Endothelial cell of umbilical vein (primary cell): ENCODE measurements around the gene UNC5B. TPM values are rescaled to one million over a fixed set of nuclear protein-coding genes. Genes with fewer than 3 reads are reported as not detected.

Source experiments
- BruUV-seq: library from RNA; stranded (reverse); fragments of 400-500 nt; replicated peaks from 2 replicates; lab custom pipeline; 2021; lab: Mats Ljungman, UMichigan
- CTCF ChIA-PET: fragments of 300-600, 350-600 bp; sonication (Branson Sonifier 250); formaldehyde crosslinking; loops from one replicate; lab custom pipeline; 2021; ENCODE audit warnings: antibody characterized with exemption, inconsistent platforms; lab: Charles Lee
- POLR2A ChIA-PET: fragments of 300-600, 350-600 bp; sonication (Branson Sonifier 250); formaldehyde crosslinking; loops from one replicate; lab custom pipeline; 2021; ENCODE audit warnings: antibody characterized with exemption, inconsistent platforms; lab: Charles Lee
- DNase-seq: peaks from one replicate; pipeline ENCODE4 v3.0.0-alpha.2; 2011; ENCODE audit warnings: low read depth, low spot score
- FAIRE-seq: peaks from 2 replicates; lab custom pipeline; 2011; peaks lifted over from hg19 to GRCh38; lab: Jason Lieb, UNC
- H2AFZ ChIP-seq: 2 replicates; pipeline ENCODE4 v1.6.0; 2012; ENCODE audit warnings: low read depth, low read length, control low read depth, inconsistent platforms
- H3K27ac ChIP-seq: 2 replicates; pipeline ENCODE4 v1.5.1; 2011; ENCODE audit warnings: low read depth, mild to moderate bottlenecking, control low read depth, low read length, moderate library complexity; ENCODE audit not compliant: insufficient read depth
- H3K27me3 ChIP-seq, 2 experiments: 2 replicates each; pipeline versions ENCODE4 v1.6.0 to v1.6.1; 2011; ENCODE audit warnings: low read length in 2 of 2, mixed read lengths in 1 of 2; ENCODE audit not compliant: control insufficient read depth in 2 of 2, insufficient read depth in 2 of 2
- H3K36me3 ChIP-seq, 2 experiments: 2 replicates in 1 of 2; 3 replicates in 1 of 2; pipeline ENCODE4 v1.5.1; 2011; ENCODE audit warnings: low read length in 2 of 2, mild to moderate bottlenecking in 1 of 2, moderate library complexity in 1 of 2; ENCODE audit not compliant: control insufficient read depth in 2 of 2, insufficient read depth in 2 of 2; ENCODE audit errors: extremely low read depth in 1 of 2
- H3K4me1 ChIP-seq: 3 replicates; pipeline ENCODE4 v1.5.1; 2011; ENCODE audit warnings: mild to moderate bottlenecking, low read length; ENCODE audit not compliant: control insufficient read depth, insufficient read depth; ENCODE audit errors: extremely low read depth
- H3K4me2 ChIP-seq: 2 replicates; pipeline ENCODE4 v1.6.1; 2011; ENCODE audit warnings: low read length, control low read depth, mixed read lengths; ENCODE audit not compliant: insufficient read depth
- H3K4me3 ChIP-seq, 3 experiments: fragments of 200-600 bp in 1 of 3; sonication (generic), shearing (Covaris generic) in 1 of 3; replicated peaks in 1 of 3; 2 replicates each; pipeline ENCODE4 v1.5.1; 2011 to 2016; ENCODE audit warnings: control low read depth in 3 of 3, low read length in 3 of 3, mild to moderate bottlenecking in 2 of 3, inconsistent platforms in 1 of 3, low read depth in 1 of 3, moderate library complexity in 1 of 3; ENCODE audit not compliant: insufficient read depth in 1 of 3
- H3K79me2 ChIP-seq: 2 replicates; pipeline ENCODE4 v1.6.0; 2012; ENCODE audit warnings: low read length, inconsistent platforms; ENCODE audit not compliant: control insufficient read depth, insufficient read depth
- H3K9ac ChIP-seq: replicated peaks from 2 replicates; pipeline ENCODE3; 2011; ENCODE audit warnings: low read length, control low read depth; ENCODE audit not compliant: insufficient read depth; ENCODE audit errors: extremely low read depth
- H3K9me1 ChIP-seq: replicated peaks from 3 replicates; pipeline ENCODE4 v1.6.0; 2011; ENCODE audit warnings: mild to moderate bottlenecking, low read length; ENCODE audit not compliant: control insufficient read depth, insufficient read depth; ENCODE audit errors: extremely low read depth
- H3K9me3 ChIP-seq: replicated peaks from 2 replicates; pipeline ENCODE4 v1.5.1; 2012; ENCODE audit warnings: low read length, inconsistent platforms; ENCODE audit not compliant: control insufficient read depth, insufficient read depth
- H4K20me1 ChIP-seq: replicated peaks from 2 replicates; pipeline ENCODE3; 2011; ENCODE audit warnings: mild to moderate bottlenecking, low read length; ENCODE audit not compliant: control insufficient read depth, insufficient read depth; ENCODE audit errors: extremely low read depth
- EZH2 ChIP-seq: IDR thresholded peaks from 2 replicates; pipeline ENCODE4 v1.6.1; 2012; ENCODE audit warnings: borderline replicate concordance, low read depth, mild to moderate bottlenecking, moderate library complexity, low read length, inconsistent platforms; ENCODE audit not compliant: severe bottlenecking
- FOS ChIP-seq: IDR thresholded peaks from 2 replicates; pipeline ENCODE4 v1.6.1; 2011; ENCODE audit warnings: mild to moderate bottlenecking, low read length, moderate library complexity, borderline replicate concordance; ENCODE audit not compliant: insufficient read depth
- GATA2 ChIP-seq: IDR thresholded peaks from 2 replicates; pipeline ENCODE4 v1.7.0; 2011; ENCODE audit warnings: low read depth, mild to moderate bottlenecking, moderate library complexity, mixed read lengths, low read length; ENCODE audit not compliant: insufficient read length, insufficient read depth
- POLR2A ChIP-seq: IDR thresholded peaks from 2 replicates; pipeline ENCODE4 v1.6.1; 2012; ENCODE audit warnings: low read depth, mild to moderate bottlenecking, control low read depth, low read length
- POLR2AphosphoS5 ChIP-seq: IDR thresholded peaks from 2 replicates; pipeline ENCODE4 v1.6.1; 2012; ENCODE audit warnings: low read depth, mild to moderate bottlenecking, control low read depth, low read length, moderate library complexity; ENCODE audit not compliant: insufficient read depth
- dilution Hi-C: fragments of 300-500 bp; cut with MboI; formaldehyde crosslinking; loops from one replicate; pipeline ENCODE4 v1.15.0; 2019; ENCODE audit warnings: low sequenced_read_pairs; ENCODE audit not compliant: extremely low pct_ligation_motif_present
- intact Hi-C: fragments of 100-400 bp; cut with micrococcal nuclease; formaldehyde crosslinking; loops from one replicate; pipeline ENCODE4 v1.10.0; 2022
- polyA plus RNA-seq, 4 experiments: library from polyadenylated mRNA; depleted of rRNA in 3 of 4; stranded (reverse) in 3 of 4; unstranded in 1 of 4; fragments of >200 nt; gene quantifications; 2 replicates each; pipeline versions ENCODE4 v1.2.1 to v1.2.3, GENCODE V29; 2011 to 2012; ENCODE audit warnings: missing spikeins in 1 of 4
- total RNA-seq: library from RNA; stranded (reverse); gene quantifications from 2 replicates; pipeline ENCODE4 v1.2.3, GENCODE V29; 2021
- TF ChIP-seq, protein P1 (sequence below), 2 donors: IDR thresholded peaks; 1 replicate in 1 of 2; 2 replicates in 1 of 2; pipeline ENCODE4 v1.5.1; 2011; ENCODE audit warnings: low read length in 2 of 2, mild to moderate bottlenecking in 2 of 2, moderate library complexity in 2 of 2, control low read depth in 1 of 2, inconsistent platforms in 1 of 2, low read depth in 1 of 2; ENCODE audit not compliant: insufficient read depth in 1 of 2; ENCODE audit errors: extremely low read depth in 1 of 2
- TF ChIP-seq, protein P2 (sequence below): IDR thresholded peaks from 2 replicates; pipeline ENCODE4 v1.6.1; 2011; ENCODE audit not compliant: insufficient read depth, insufficient read length

UNC5B gene
- total and polyA plus RNA-seq, 2 donors (not counting 3 experiments of a cell fraction or from before 2014, with no cell fraction given): 0.39 to 2.5 TPM

DNA sequence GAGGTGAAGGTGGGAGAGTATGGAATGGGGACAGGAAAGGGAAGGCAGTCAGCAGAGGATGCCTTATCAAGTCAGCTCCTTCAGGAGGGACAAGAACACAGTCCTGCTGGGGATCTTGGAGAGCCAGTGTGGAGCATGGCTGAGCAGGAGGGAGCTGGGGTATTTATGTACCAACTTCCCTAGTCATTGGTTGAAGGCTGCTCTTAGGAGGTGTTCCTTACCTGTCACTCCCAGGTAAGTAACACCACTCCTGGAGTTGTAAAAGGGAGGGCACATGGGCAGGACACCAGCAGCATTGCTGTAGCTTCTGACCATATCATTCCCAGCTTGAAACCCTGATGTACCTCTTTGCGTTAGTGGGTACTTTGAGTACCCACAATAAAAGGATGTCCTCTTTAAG is 136.5 kb downstream of the UNC5B start:
- no peak for DNase-seq
- no peaks in the 10 kb centered on the region for H3K79me2 ChIP-seq
- peaks cover 2% of the 10 kb centered on the region for H3K4me1 ChIP-seq
- no TSS peak for BruUV-seq
- H4K20me1 ChIP-seq: no peaks in the 10 kb centered on the region
- H3K4me3 ChIP-seq: no peak overlapping the region
- POLR2A ChIA-PET: no interaction called here
- dilution Hi-C loops (no loop called here), intact Hi-C loops (no loop called here)
- H3K9me1 ChIP-seq: no peaks in the 10 kb centered on the region
- H2AFZ ChIP-seq: no peak overlapping the region
- no peak overlapping the region for H3K9ac ChIP-seq
- no peak for FAIRE-seq
- CTCF ChIA-PET: interaction anchor here (1.1 to 2.3 kb wide), 3 partner anchors 23 to 348 kb away, joined by 3 to 11 read pairs (median 4); partner anchors contain the start of gene SLC29A3
- TF ChIP-seq POLR2A (no peak), GATA2 (no peak), FOS (no peak), POLR2AphosphoS5 (no peak), EZH2 (no peak)
- TF ChIP-seq, protein P1, sequence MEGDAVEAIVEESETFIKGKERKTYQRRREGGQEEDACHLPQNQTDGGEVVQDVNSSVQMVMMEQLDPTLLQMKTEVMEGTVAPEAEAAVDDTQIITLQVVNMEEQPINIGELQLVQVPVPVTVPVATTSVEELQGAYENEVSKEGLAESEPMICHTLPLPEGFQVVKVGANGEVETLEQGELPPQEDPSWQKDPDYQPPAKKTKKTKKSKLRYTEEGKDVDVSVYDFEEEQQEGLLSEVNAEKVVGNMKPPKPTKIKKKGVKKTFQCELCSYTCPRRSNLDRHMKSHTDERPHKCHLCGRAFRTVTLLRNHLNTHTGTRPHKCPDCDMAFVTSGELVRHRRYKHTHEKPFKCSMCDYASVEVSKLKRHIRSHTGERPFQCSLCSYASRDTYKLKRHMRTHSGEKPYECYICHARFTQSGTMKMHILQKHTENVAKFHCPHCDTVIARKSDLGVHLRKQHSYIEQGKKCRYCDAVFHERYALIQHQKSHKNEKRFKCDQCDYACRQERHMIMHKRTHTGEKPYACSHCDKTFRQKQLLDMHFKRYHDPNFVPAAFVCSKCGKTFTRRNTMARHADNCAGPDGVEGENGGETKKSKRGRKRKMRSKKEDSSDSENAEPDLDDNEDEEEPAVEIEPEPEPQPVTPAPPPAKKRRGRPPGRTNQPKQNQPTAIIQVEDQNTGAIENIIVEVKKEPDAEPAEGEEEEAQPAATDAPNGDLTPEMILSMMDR (IDR thresholded peaks at IDR 0.05; ENCODE audit: extremely low read depth in 1 of 2, insufficient read depth in 1 of 2, low read depth in 1 of 2, low read length in 2 of 2): no peak
- TF ChIP-seq, protein P2, sequence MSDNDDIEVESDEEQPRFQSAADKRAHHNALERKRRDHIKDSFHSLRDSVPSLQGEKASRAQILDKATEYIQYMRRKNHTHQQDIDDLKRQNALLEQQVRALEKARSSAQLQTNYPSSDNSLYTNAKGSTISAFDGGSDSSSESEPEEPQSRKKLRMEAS: no peak
- no peaks in the 10 kb centered on the region for H3K9me3 ChIP-seq
- H3K27ac ChIP-seq: no peak overlapping the region
- no peak overlapping the region for H3K4me2 ChIP-seq
- H3K36me3 ChIP-seq: no peaks in the 10 kb centered on the region
- no peaks in the 10 kb centered on the region for H3K27me3 ChIP-seq
